Suprapubic skin (tissue), 4 donors: ENCODE results near the gene PXT1. TPM values are rescaled to one million over a fixed set of nuclear protein-coding genes. Genes with fewer than 3 reads are reported as not detected.

Experiments
- DNase-seq, 2 donors: peaks; one replicate each; pipeline ENCODE4 v3.0.0-alpha.2; 2019; ENCODE audit warnings: low spot score in 2 of 2
- H3K27ac ChIP-seq: fragments of 200-600 bp; sonication (generic); one replicate; pipeline ENCODE4 v1.5.1; 2019
- H3K27me3 ChIP-seq: fragments of 200-600 bp; sonication (generic); one replicate; pipeline ENCODE4 v1.5.1; 2019
- H3K36me3 ChIP-seq: fragments of 200-600 bp; sonication (generic); one replicate; pipeline ENCODE4 v1.5.1; 2019
- H3K4me1 ChIP-seq: fragments of 200-600 bp; sonication (generic); one replicate; pipeline ENCODE4 v1.5.1; 2019
- H3K4me3 ChIP-seq: fragments of 200-600 bp; sonication (generic); one replicate; pipeline ENCODE4 v1.5.1; 2019; ENCODE audit warnings: mild to moderate bottlenecking
- H3K9me3 ChIP-seq: fragments of 200-600 bp; sonication (generic); one replicate; pipeline ENCODE4 v1.5.1; 2019
- EP300 ChIP-seq: sonication (generic); formaldehyde crosslinking; IDR thresholded peaks from one replicate; pipeline ENCODE4 v1.6.1; 2017; ENCODE audit warnings: antibody characterized with exemption
- POLR2A ChIP-seq, 2 donors: fragments of 450-650 bp; IDR thresholded peaks; one replicate each; pipeline ENCODE4 v1.6.1; 2017; ENCODE audit warnings: antibody characterized with exemption in 2 of 2, mild to moderate bottlenecking in 2 of 2, moderate library complexity in 2 of 2
- POLR2AphosphoS5 ChIP-seq, 3 donors: sonication (generic); formaldehyde crosslinking; IDR thresholded peaks; one replicate each; pipeline ENCODE4 v1.6.1; 2017; ENCODE audit warnings: antibody characterized with exemption in 3 of 3
- WGBS: methylation state at CpG from one replicate; pipeline ENCODE4 v1.1.5; 2018; 5-methylcytosine and 5-hydroxymethylcytosine counted together
- total RNA-seq, 4 donors: library from RNA; depleted of rRNA; stranded (reverse); fragments of >200 nt; gene quantifications; one replicate each; pipeline ENCODE4 v1.1.0, GENCODE V29; 2016
- TF ChIP-seq, protein P1 (sequence below), 2 donors: fragments of 200-600 bp in 1 of 2; fragments of 450-650 bp in 1 of 2; sonication (generic) in 1 of 2; IDR thresholded peaks; one replicate each; pipeline ENCODE4 v1.5.1; 2016 to 2019; ENCODE audit warnings: antibody characterized with exemption in 2 of 2, mild to moderate bottlenecking in 1 of 2, moderate library complexity in 1 of 2

Gene PXT1
- total RNA-seq, 4 donors from 2014 or later, result not detected

DNA sequence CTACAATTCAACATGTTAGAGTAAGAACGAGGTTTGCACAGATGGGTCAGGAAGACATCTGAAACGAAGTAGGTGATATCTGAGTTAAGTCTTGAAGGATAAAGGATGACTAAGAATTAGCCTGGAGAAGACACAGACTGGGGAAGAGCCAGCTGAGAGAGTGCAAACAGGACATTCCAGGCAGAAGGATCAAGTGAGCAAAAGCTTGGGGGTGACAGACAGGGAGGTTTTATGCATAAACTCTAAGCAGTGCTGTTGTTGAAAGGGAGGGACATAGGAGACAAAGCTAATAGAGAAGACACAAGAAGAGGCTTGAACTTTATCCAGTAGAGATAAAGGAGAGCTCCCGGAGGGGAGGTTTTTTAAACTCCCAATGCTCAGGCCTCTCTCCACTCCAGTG lies 40.2 kb downstream of the PXT1 start:
- no peak overlapping the region for H3K27ac ChIP-seq
- H3K4me1 ChIP-seq, result no peaks in the 10 kb centered on the region
- TF ChIP-seq, protein P1, sequence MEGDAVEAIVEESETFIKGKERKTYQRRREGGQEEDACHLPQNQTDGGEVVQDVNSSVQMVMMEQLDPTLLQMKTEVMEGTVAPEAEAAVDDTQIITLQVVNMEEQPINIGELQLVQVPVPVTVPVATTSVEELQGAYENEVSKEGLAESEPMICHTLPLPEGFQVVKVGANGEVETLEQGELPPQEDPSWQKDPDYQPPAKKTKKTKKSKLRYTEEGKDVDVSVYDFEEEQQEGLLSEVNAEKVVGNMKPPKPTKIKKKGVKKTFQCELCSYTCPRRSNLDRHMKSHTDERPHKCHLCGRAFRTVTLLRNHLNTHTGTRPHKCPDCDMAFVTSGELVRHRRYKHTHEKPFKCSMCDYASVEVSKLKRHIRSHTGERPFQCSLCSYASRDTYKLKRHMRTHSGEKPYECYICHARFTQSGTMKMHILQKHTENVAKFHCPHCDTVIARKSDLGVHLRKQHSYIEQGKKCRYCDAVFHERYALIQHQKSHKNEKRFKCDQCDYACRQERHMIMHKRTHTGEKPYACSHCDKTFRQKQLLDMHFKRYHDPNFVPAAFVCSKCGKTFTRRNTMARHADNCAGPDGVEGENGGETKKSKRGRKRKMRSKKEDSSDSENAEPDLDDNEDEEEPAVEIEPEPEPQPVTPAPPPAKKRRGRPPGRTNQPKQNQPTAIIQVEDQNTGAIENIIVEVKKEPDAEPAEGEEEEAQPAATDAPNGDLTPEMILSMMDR (IDR thresholded peaks at IDR 0.05), result no peak
- TF ChIP-seq POLR2A (IDR thresholded peaks at IDR 0.05) (no peak), EP300 (no peak)
- no peaks in the 10 kb centered on the region for H3K9me3 ChIP-seq
- DNase-seq, result no peak
- H3K36me3 ChIP-seq, result no peaks in the 10 kb centered on the region
- H3K4me3 ChIP-seq, result no peak overlapping the region
- WGBS, result 82% methylated on average over 3 of the region's 3 CpGs
- no peaks in the 10 kb centered on the region for H3K27me3 ChIP-seq

DNA sequence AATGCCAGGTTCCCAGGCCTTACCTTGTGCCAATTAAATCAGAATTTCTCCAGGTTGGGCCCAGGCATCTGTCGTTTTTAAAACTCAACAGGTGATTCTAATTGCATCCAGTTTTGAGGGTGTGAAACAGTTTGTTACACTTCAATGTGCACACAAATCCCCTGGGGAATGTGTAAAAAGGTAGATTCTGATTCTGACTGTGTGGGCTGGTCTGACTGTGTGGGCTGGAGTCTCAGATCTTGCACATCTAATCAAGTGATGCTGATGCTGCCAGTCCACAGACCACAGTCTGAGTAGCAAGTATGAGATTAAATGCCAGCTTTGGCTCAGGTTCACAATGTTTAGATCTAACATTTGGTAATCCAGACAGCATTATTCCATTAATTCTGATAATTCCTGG lies 42.7 kb downstream of the PXT1 start:
- peak in 1 of 2 donors; percentile 24 for DNase-seq
- WGBS, result 78% methylated on average over 1 of the region's 1 CpG
- H3K4me3 ChIP-seq, result no peak overlapping the region

DNA sequence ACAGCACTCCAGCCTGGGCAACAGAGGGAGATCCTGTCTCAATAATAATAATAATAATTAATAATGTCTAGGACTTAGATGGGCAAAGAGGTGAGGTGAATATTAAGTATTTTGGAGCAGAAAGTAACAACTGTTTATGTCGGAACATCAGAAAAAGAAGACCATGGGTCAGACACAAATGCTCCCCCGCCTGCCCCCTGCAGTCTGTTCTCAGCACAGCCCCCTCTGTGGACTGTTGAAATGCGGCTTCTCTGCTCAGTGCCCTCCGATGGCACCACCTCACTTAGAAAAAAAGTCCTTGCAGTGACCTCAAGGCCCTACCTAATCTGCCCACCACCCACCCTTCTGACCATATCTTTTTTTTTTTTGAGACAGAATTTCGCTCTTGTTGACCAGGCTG lies 50.0 kb downstream of the PXT1 start:
- H3K27ac ChIP-seq, result no peak overlapping the region
- WGBS, result 93% methylated on average over 5 of the region's 5 CpGs
- no peaks in the 10 kb centered on the region for H3K36me3 ChIP-seq
- peaks cover 5% of the 10 kb centered on the region for H3K4me1 ChIP-seq
- H3K9me3 ChIP-seq, result no peaks in the 10 kb centered on the region
- TF ChIP-seq EP300 (no peak), POLR2AphosphoS5 (IDR thresholded peaks at IDR 0.05) (no peak), POLR2A (IDR thresholded peaks at IDR 0.05) (no peak)
- TF ChIP-seq, protein P1 (IDR thresholded peaks at IDR 0.05), result no peak
- no peak overlapping the region for H3K4me3 ChIP-seq
- H3K27me3 ChIP-seq, result no peaks in the 10 kb centered on the region
- peak in 1 of 2 donors; percentile 21 for DNase-seq

More for the DNA sequence above, 42.7 kb downstream of the PXT1 start:
- H3K27me3 ChIP-seq, result no peaks in the 10 kb centered on the region
- no peak overlapping the region for H3K27ac ChIP-seq
- H3K9me3 ChIP-seq, result no peaks in the 10 kb centered on the region
- no peaks in the 10 kb centered on the region for H3K4me1 ChIP-seq
- no peaks in the 10 kb centered on the region for H3K36me3 ChIP-seq
- TF ChIP-seq POLR2A (IDR thresholded peaks at IDR 0.05), result no peak
- no peak for TF ChIP-seq EP300
- TF ChIP-seq POLR2AphosphoS5 (IDR thresholded peaks at IDR 0.05), result no peak
- TF ChIP-seq, protein P1 (IDR thresholded peaks at IDR 0.05), result no peak

DNA sequence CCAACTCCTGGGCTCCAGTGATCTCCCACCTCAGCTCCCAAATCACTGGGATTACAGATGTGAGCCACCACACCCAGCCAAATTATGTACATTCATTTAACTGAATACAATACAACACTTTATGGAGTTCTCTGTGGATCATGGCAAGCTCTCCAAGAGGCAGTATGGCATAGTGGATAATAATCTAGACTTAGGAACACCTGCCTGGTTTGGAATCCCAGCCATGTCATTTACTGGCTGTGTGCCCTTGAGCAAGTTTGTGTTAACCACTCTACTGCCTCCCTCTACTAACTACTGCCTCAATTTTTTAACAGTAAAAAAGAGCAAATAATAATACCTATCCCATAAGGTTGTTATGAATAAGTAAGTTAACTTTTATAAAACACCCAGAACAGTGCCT lies 53.3 kb downstream of the PXT1 start:
- H3K4me3 ChIP-seq, result no peak overlapping the region
- H3K36me3 ChIP-seq, result no peaks in the 10 kb centered on the region
- H3K27ac ChIP-seq, result no peak overlapping the region
- H3K4me1 ChIP-seq, result peaks cover 23% of the 10 kb centered on the region
- no peak for TF ChIP-seq EP300
- no peak for TF ChIP-seq POLR2A (IDR thresholded peaks at IDR 0.05)
- TF ChIP-seq, protein P1 (IDR thresholded peaks at IDR 0.05), result no peak
- TF ChIP-seq POLR2AphosphoS5 (IDR thresholded peaks at IDR 0.05), result no peak
- no peaks in the 10 kb centered on the region for H3K9me3 ChIP-seq
- no peaks in the 10 kb centered on the region for H3K27me3 ChIP-seq
- DNase-seq, result no peak

DNA sequence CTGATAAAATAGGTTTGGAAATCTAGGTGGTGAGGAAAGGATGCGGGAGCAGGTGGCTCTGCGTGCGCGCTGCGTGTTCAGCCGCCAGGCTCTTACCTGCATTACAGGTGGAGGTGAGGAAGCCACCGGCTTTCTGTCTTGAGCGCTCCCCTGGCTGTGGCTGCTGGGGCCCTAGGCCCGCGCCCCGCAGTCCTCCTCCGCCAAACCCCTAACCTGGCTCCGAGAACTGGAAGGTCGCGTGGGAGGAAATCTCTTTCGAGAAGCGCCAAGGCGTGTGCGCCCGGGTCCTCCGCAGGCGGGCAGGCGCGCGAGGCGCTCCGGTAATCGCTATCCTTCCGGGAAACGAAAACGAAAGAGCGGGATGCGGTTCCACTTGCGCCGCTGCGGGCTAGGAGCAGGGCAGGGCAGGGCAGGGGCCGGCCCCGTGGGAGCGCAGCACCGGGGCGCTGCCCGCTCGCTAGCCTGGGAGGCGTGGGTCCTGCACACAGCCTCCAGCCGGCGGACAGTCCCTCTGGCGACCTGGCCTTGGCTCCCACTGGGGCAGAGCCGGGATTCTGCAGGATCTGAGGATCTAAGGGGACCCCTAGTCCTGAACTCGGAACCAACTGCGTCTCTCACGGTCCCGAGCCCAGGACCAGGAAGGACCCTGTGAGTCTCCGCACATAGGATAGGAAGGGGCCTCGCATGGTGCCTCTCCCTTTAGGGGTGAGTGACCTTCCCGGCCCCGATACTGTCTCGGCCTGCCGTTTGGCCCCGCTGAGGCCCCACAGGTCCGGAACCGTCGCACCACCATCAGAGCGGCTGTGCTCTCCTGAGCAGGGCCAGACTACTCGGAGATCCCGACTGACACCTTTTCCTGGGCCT lies 55.0 kb downstream of the PXT1 start, which contains the start of gene ETV7:
Gene ETV7 (minus strand): TSS at position 230 of the 864 bp plus-strand sequence. CDS start 128 bp downstream, at position 102.
- Histone ChIP-seq H3K4me1 (peaks cover 23% of the 10 kb centered on the region), H3K9me3 (no peaks in the 10 kb centered on the region), H3K4me3 (peak within 1 kb of the TSS; percentile 75), H3K36me3 (no peaks in the 10 kb centered on the region), H3K27ac (peak within 1 kb of the TSS; percentile 15), H3K27me3 (no peaks in the 10 kb centered on the region)
- WGBS, result 23% methylated on average over 48 of the region's 65 CpGs
- DNase-seq, result peak in 1 of 2 donors; percentile 79
- TF ChIP-seq POLR2A (IDR thresholded peaks at IDR 0.05), result no peak
- no peak for TF ChIP-seq EP300
- TF ChIP-seq, protein P1 (IDR thresholded peaks at IDR 0.05), result no peak
- TF ChIP-seq POLR2AphosphoS5 (IDR thresholded peaks at IDR 0.05), result no peak
